GM12864 (cell line): ENCODE measurements around the gene CNTNAP2.

Experiments
- DNase-seq: peaks from one replicate; pipeline ENCODE4 v3.0.0-alpha.2; 2011; ENCODE audit warnings: low read depth
- H3K4me3 ChIP-seq: 2 replicates; pipeline ENCODE4 v1.5.1; 2011; ENCODE audit warnings: mild to moderate bottlenecking, low read depth, low read length, control low read depth
- TF ChIP-seq, protein P1 (sequence below): IDR thresholded peaks from 2 replicates; pipeline ENCODE4 v1.5.1; 2011; ENCODE audit warnings: low read depth, mild to moderate bottlenecking, moderate library complexity, low read length, control low read depth, inconsistent platforms; ENCODE audit errors: missing control alignments

Gene CNTNAP2

DNA sequence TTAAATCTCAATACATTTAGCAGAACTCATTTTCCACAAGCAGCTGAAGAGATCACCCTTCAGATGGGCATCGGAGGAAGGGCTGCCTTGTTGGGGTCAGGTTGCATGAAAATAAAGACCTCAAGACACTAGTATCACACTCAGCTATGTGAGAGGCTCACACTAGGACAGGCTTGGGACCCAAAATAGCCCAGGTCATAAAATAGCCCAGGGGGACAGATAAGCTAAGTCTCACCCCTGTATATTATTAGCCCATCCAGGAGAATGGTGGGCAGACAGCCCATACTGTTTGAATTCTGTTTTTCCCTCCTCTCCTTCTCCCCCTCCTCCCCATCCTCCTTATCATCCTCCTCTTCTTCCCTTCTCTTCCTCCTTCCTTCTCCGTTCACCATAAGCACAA is 2058.9 kb downstream of the CNTNAP2 start:
- H3K4me3 ChIP-seq = no peak overlapping the region
- TF ChIP-seq, protein P1, sequence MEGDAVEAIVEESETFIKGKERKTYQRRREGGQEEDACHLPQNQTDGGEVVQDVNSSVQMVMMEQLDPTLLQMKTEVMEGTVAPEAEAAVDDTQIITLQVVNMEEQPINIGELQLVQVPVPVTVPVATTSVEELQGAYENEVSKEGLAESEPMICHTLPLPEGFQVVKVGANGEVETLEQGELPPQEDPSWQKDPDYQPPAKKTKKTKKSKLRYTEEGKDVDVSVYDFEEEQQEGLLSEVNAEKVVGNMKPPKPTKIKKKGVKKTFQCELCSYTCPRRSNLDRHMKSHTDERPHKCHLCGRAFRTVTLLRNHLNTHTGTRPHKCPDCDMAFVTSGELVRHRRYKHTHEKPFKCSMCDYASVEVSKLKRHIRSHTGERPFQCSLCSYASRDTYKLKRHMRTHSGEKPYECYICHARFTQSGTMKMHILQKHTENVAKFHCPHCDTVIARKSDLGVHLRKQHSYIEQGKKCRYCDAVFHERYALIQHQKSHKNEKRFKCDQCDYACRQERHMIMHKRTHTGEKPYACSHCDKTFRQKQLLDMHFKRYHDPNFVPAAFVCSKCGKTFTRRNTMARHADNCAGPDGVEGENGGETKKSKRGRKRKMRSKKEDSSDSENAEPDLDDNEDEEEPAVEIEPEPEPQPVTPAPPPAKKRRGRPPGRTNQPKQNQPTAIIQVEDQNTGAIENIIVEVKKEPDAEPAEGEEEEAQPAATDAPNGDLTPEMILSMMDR = no peak

DNA sequence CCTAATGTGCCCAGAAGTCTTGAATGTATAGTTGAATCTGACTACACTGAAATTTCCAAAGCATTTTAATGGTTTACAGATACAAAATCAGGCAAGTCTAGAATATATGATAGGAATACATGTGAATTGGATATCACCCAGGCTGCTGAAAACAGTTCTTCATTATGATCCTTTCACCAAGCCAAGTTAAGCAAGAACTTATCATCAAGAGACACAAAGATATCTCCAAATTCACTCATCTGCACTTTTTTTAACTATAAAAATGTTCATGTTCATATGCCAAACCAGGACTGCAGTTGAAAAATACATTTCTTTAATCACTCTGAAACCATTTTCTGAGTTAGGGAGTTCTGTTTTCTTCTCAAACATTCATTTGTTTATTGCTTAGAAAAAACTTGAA is 2061.4 kb downstream of the CNTNAP2 start:
- no peak for DNase-seq
- H3K4me3 ChIP-seq = no peak overlapping the region
- TF ChIP-seq, protein P1 = no peak

More for the DNA sequence above, 2058.9 kb downstream of the CNTNAP2 start:
- DNase-seq = no peak

DNA sequence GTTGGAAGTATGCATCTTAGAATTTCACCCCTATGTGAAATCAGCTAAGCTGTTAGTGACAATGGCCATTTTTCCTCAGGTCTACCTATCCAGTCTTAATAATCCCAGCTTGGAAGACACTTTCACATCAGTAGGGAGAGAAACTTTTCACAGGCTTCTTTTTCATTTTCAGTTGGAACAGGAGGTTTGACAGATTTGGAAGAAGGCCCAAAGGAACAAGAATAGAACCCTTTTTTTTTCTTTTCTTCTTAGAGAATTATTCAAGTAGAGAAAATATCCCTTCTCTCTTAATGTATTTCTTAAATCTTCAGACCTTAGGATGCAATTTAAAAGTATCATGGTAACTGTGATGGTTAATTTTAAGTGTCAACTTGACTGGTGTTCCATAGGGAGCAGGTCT is 2063.5 kb downstream of the CNTNAP2 start:
- no peak for DNase-seq
- TF ChIP-seq, protein P1 = no peak
- no peak overlapping the region for H3K4me3 ChIP-seq

DNA sequence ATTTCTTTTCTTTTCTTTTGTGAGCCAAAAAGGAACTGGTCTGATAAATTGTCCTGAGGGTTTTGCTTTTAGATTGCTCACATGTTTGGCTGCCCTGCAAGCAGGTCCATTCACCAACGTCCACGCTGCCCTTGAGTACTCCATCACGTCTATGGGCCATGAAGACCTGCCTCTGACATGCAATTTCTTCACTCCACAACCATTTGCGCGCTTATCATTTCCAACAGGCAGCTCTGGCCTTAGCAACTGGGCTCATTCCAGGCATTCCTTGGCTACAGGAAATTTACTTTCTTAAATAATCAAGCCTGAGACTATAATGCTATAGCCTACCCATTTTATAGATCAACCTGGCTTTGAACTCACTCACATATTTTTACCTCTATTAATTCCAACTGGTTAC is 2065.7 kb downstream of the CNTNAP2 start:
- TF ChIP-seq, protein P1 = no peak
- H3K4me3 ChIP-seq = no peak overlapping the region
- no peak for DNase-seq

DNA sequence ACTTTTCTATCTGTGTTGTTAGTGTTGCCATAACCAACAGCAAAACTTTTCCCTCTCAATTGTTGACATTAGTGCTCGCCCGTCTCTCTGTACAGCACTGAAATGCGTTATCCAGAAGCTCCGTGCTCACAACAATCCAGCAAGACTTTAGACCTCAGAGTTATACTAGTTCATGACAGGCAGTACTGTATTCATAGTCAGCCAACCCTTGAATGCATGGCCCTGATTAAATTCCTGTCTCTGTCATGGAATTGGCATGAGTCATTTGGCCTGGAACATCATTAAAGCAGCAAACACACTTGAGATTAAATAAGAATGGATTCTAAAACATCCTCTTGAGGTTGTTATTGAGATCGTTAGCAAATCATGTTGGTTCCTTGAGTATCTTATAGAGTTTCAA is 2068.4 kb downstream of the CNTNAP2 start:
- TF ChIP-seq, protein P1 = no peak
- no peak overlapping the region for H3K4me3 ChIP-seq
- DNase-seq = no peak

DNA sequence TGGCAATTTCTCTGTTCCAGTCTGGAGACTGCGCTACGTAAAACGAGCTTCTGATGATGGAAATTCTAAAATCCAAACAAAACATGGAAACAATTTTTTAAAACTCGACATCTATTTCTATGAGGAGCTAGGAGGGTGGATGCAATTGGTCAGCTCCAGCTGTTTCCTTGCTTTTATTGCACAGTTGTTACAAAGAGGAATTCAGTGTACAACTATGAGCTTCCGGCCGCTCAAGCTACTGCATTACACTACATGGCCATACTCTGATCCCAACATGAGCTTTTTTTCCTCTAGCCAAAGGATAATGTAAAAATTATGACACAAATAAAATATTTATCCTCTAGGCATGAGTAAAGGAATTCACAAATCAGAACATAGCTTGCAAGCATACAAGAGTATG is 2070.9 kb downstream of the CNTNAP2 start:
- no peak overlapping the region for H3K4me3 ChIP-seq
- TF ChIP-seq, protein P1 = no peak
- DNase-seq = no peak

DNA sequence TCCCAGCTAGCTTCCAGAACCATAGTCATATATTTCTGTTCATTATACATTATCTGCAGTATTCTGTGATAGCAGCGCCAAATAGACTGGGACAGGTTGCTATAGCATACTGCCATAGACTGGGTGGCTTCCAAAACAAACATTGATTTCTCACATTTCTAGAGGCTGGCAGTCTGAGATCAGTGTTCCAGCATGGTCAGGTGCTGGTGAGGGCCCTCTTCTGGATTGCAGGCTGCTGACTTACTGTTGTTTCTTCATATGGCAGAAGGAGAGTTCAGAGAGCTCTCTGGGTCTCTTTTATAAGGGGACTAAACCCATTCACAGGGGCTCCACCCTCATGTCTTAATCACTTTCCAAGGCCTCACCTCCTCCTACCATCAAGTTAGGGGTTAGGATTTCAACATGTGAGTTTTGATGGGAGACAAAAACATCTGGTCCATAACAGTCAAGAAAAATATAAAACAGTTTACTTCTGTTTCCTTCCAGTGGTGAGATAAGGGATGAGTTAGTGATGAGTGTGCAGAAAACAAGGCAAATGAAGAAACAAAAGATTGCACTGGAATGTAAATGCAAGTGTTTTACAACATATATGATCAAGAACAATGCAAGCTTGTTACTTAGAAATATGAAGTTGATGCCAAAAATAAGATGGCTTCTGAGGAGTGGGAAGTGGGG is 2074.9 kb downstream of the CNTNAP2 start:
- no peak overlapping the region for H3K4me3 ChIP-seq
- no peak for DNase-seq
- TF ChIP-seq, protein P1 = no peak
